IMR-90 (cell line): ENCODE results near the gene GPR180. TPM values are rescaled to one million over a fixed set of nuclear protein-coding genes. Genes with fewer than 3 reads are reported as not detected.

ENCODE experiments used
- ATAC-seq: fragments of 200-7000 bp; cut with Tn5 transposase; 2 replicates; pipeline ENCODE4 v1.9.1; 2020; ENCODE audit warnings: low read depth, mild to moderate bottlenecking, moderate library complexity
- BruUV-seq: library from RNA; stranded (reverse); fragments of 400-500 nt; replicated peaks from 2 replicates; lab custom pipeline; 2021; lab: Mats Ljungman, UMichigan
- CTCF ChIA-PET: fragments of 300-600 bp; formaldehyde crosslinking; extraction: SDS; loops from one replicate; lab custom pipeline; 2021; ENCODE audit warnings: antibody characterized with exemption; lab: Yijun Ruan, JAX
- POLR2A ChIA-PET: fragments of 300-600 bp; sonication (Branson Sonifier 250); formaldehyde crosslinking; loops from one replicate; lab custom pipeline; 2022; ENCODE audit warnings: antibody characterized with exemption; ENCODE audit not compliant: unreplicated experiment; lab: Charles Lee
- DNase-seq: peaks from one replicate; pipeline ENCODE4 v3.0.0; 2013
- H2AFZ ChIP-seq: replicated peaks from 2 replicates; pipeline ENCODE3; 2013; ENCODE audit warnings: low read length, mild to moderate bottlenecking; ENCODE audit not compliant: poor library complexity
- H2AK5ac ChIP-seq: 2 replicates; pipeline ENCODE4 v1.6.1; 2013; ENCODE audit warnings: low read depth, low read length, inconsistent platforms
- H2AK9ac ChIP-seq: replicated peaks from 2 replicates; pipeline ENCODE3; 2013; ENCODE audit warnings: mild to moderate bottlenecking, low read depth, low read length, moderate library complexity; ENCODE audit not compliant: poor library complexity
- H2BK120ac ChIP-seq: 2 replicates; pipeline ENCODE4 v1.6.1; 2013; ENCODE audit warnings: low read depth, low read length, inconsistent platforms
- H2BK15ac ChIP-seq: 3 replicates; pipeline ENCODE4 v1.6.1; 2013; ENCODE audit warnings: low read depth, low read length, inconsistent platforms
- H2BK20ac ChIP-seq: 2 replicates; pipeline ENCODE4 v1.6.1; 2013; ENCODE audit warnings: low read depth, mild to moderate bottlenecking, inconsistent platforms, low read length, moderate library complexity
- H2BK5ac ChIP-seq: 2 replicates; pipeline ENCODE4 v1.6.1; 2013; ENCODE audit warnings: mild to moderate bottlenecking, low read depth, low read length, inconsistent platforms; ENCODE audit not compliant: poor library complexity, severe bottlenecking
- H3K14ac ChIP-seq: replicated peaks from 2 replicates; pipeline ENCODE4 v1.6.1; 2013; ENCODE audit warnings: low read depth, low read length, inconsistent platforms
- H3K18ac ChIP-seq: 2 replicates; pipeline ENCODE4 v1.6.1; 2013; ENCODE audit warnings: low read depth, low read length, control low read depth
- H3K23ac ChIP-seq: 2 replicates; pipeline ENCODE4 v1.6.1; 2013; ENCODE audit warnings: low read depth, low read length, inconsistent platforms
- H3K27ac ChIP-seq: 2 replicates; pipeline ENCODE4 v1.5.1; 2013; ENCODE audit warnings: mild to moderate bottlenecking, control low read depth, low read length; ENCODE audit not compliant: insufficient read depth
- H3K27me3 ChIP-seq: 2 replicates; pipeline ENCODE4 v1.6.1; 2013; ENCODE audit warnings: low read length; ENCODE audit not compliant: control insufficient read depth, insufficient read depth
- H3K36me3 ChIP-seq: 2 replicates; pipeline ENCODE4 v1.6.1; 2013; ENCODE audit warnings: low read length, mixed read lengths; ENCODE audit not compliant: control insufficient read depth, insufficient read depth
- H3K4ac ChIP-seq: 2 replicates; pipeline ENCODE4 v1.6.1; 2013; ENCODE audit warnings: low read depth, low read length, inconsistent platforms
- H3K4me1 ChIP-seq: 2 replicates; pipeline ENCODE4 v1.6.1; 2013; ENCODE audit warnings: low read length, mixed read lengths; ENCODE audit not compliant: control insufficient read depth, insufficient read depth
- H3K4me2 ChIP-seq: 2 replicates; pipeline ENCODE4 v1.6.1; 2013; ENCODE audit warnings: low read depth, mild to moderate bottlenecking, control low read depth, low read length, moderate library complexity
- H3K4me3 ChIP-seq: 2 replicates; pipeline ENCODE4 v1.5.1; 2013; ENCODE audit warnings: low read depth, mild to moderate bottlenecking, control low read depth, low read length, moderate library complexity; ENCODE audit not compliant: insufficient read depth
- H3K56ac ChIP-seq: 2 replicates; pipeline ENCODE4 v1.6.1; 2013; ENCODE audit warnings: low read length, inconsistent platforms; ENCODE audit not compliant: insufficient read depth; ENCODE audit errors: extremely low read depth
- H3K79me1 ChIP-seq, 2 experiments: 2 replicates each; pipeline ENCODE4 v1.6.1; 2013; ENCODE audit warnings: low read length in 2 of 2, inconsistent platforms in 1 of 2, low read depth in 1 of 2
- H3K9ac ChIP-seq: 2 replicates; pipeline ENCODE4 v1.6.1; 2013; ENCODE audit warnings: low read depth, low read length, control low read depth
- H3K9me1 ChIP-seq: 2 replicates; pipeline ENCODE4 v1.6.1; 2013; ENCODE audit warnings: low read length, inconsistent platforms; ENCODE audit not compliant: insufficient read depth
- H3K9me3 ChIP-seq: 2 replicates; pipeline ENCODE4 v1.6.1; 2013; ENCODE audit warnings: low read length; ENCODE audit not compliant: control insufficient read depth, insufficient read depth
- H4K20me1 ChIP-seq: 2 replicates; pipeline ENCODE4 v1.6.1; 2013; ENCODE audit warnings: low read length, inconsistent platforms; ENCODE audit not compliant: insufficient read depth
- H4K5ac ChIP-seq: 2 replicates; pipeline ENCODE4 v1.6.1; 2013; ENCODE audit warnings: mild to moderate bottlenecking, low read depth, low read length, control low read depth
- H4K8ac ChIP-seq, 2 experiments: 2 replicates each; pipeline ENCODE4 v1.6.1; 2013; ENCODE audit warnings: low read depth in 2 of 2, low read length in 2 of 2, control low read depth in 1 of 2, inconsistent platforms in 1 of 2
- H4K91ac ChIP-seq: 2 replicates; pipeline ENCODE4 v1.6.1; 2013; ENCODE audit warnings: low read depth, low read length, inconsistent platforms; ENCODE audit not compliant: insufficient read depth
- CEBPB ChIP-seq: IDR thresholded peaks from 2 replicates; pipeline ENCODE4 v1.6.1; 2012; ENCODE audit warnings: low read depth, low read length, improper control_type of control experiment
- RAD21 ChIP-seq: IDR thresholded peaks from 2 replicates; pipeline ENCODE4 v1.6.1; 2012; ENCODE audit warnings: low read length, improper control_type of control experiment
- SMC3 ChIP-seq: fragments of 150-350 bp; IDR thresholded peaks from 2 replicates; pipeline ENCODE4 v1.6.1; 2016; ENCODE audit warnings: low read depth, mild to moderate bottlenecking, antibody characterized with exemption, low read length, moderate library complexity
- WGBS, 2 experiments: methylation state at CpG; one replicate each; pipeline versions ENCODE4 v1.1.5 to v1.1.7; 2013; ENCODE audit warnings: missing lambda C conversion rate in 2 of 2; ENCODE audit not compliant: insufficient read length in 1 of 2; ENCODE audit errors: extremely low coverage in 2 of 2; 5-methylcytosine and 5-hydroxymethylcytosine counted together
- dilution Hi-C: fragments of 300-500 bp; cut with HindIII; formaldehyde crosslinking; loops from one replicate; pipeline ENCODE4 v1.14.3; 2018; ENCODE audit warnings: low sequenced_read_pairs; ENCODE audit not compliant: unreplicated experiment
- in situ Hi-C: fragments of 300-500 bp; cut with MboI; formaldehyde crosslinking; loops from 3 replicates; pipeline ENCODE4 v1.14.3; 2019; ENCODE audit warnings: low sequenced_read_pairs, inconsistent platforms, mixed read lengths
- intact Hi-C: fragments of 100-400 bp; cut with micrococcal nuclease; formaldehyde crosslinking; loops from 2 replicates; pipeline ENCODE4 v1.10.0; 2022
- polyA plus RNA-seq, 3 experiments: library from polyadenylated mRNA; depleted of rRNA; stranded (reverse); fragments of >200 nt; gene quantifications; 2 replicates each; pipeline ENCODE4 v1.2.3, GENCODE V29; 2012; ENCODE audit warnings: low replicate concordance in 1 of 3
- total RNA-seq: library from RNA; depleted of rRNA; stranded (reverse); fragments of >200 nt; gene quantifications from 2 replicates; pipeline ENCODE4 v1.2.3, GENCODE V29; 2012

GPR180 gene
- total and polyA plus RNA-seq, 2 of the 4 experiments (the other 2 are of a cell fraction), result 2.8 to 10.8 TPM

GRCh38 chr13:94607939-94608338 lies 6.3 kb downstream of the GPR180 start:
- intact Hi-C loops, result loop anchor here (10.0 kb wide), 1 partner anchor 1773 kb away; no protein-coding TSS in a partner anchor
- H3K9me1 ChIP-seq, result peaks cover 2% of the 10 kb centered on the region; the same call in 1 of the 2 replicates

More at GRCh38 chr13:94607939-94608338, 6.3 kb downstream of the GPR180 start:
- ChIA-PET CTCF (interaction anchor here (1.1 kb wide), 1 partner anchor 12 kb away, joined by 4 read pairs; no protein-coding TSS in a partner anchor), POLR2A (no interaction called here)
- Histone ChIP-seq H3K79me1 (peaks cover 13 to 40% of the 10 kb centered on the region in 2 experiments), H3K9me3 (no peaks in the 10 kb centered on the region), H2BK20ac (no peak overlapping the region), H3K23ac (no peak overlapping the region), H3K18ac (no peak overlapping the region), H3K56ac (no peak overlapping the region), H3K4me3 (no peak overlapping the region), H3K9ac (no peak overlapping the region), H3K4ac (no peak overlapping the region), H4K5ac (no peak overlapping the region), H4K20me1 (peaks cover 6% of the 10 kb centered on the region; the same call in 1 of the 2 replicates), H2BK5ac (peak overlapping the region; percentile 30), H3K4me2 (peak overlapping the region; percentile 36; the same call in 1 of the 2 replicates), H3K14ac (no peak overlapping the region), H2BK15ac (no peak overlapping the region), H2AK9ac (no peak overlapping the region), H2BK120ac (no peak overlapping the region), H3K4me1 (peaks cover 3% of the 10 kb centered on the region), H3K36me3 (peaks cover 12% of the 10 kb centered on the region), H3K27ac (no peak overlapping the region), H4K91ac (no peak overlapping the region), H2AK5ac (no peak overlapping the region), H4K8ac (no peak overlapping the region), H3K27me3 (no peaks in the 10 kb centered on the region), H2AFZ (no peak overlapping the region)
- dilution Hi-C loops, result no loop called here
- no CpG with 5 or more reads among the region's 3 CpGs for WGBS, 2 experiments
- ATAC-seq, result peak; percentile 57; the same call in 1 of the 2 replicates
- TF ChIP-seq SMC3 (no peak), RAD21 (no peak), CEBPB (peak; percentile 33; the same call in 1 of the 2 replicates)
- in situ Hi-C loops, result loop anchor here (25.0 kb wide), 1 partner anchor 1371 kb away; the partner anchor contains the start of gene GPC6
- peak; percentile 29 for DNase-seq
- no TSS peak for BruUV-seq
